DND-41 (cell line): ENCODE data around the gene COL9A3.

Source experiments
- ATAC-seq: fragments of 200-7000 bp; cut with Tn5 transposase; 3 replicates; pipeline ENCODE4 v1.9.1; 2021; ENCODE audit warnings: low read depth; ENCODE audit not compliant: insufficient read depth
- DNase-seq: peaks from one replicate; pipeline ENCODE4 v3.0.0-alpha.2; 2020
- H2AFZ ChIP-seq: 2 replicates; pipeline ENCODE4 v1.6.0; 2012; ENCODE audit warnings: low read depth, low read length
- H3K27ac ChIP-seq: 2 replicates; pipeline ENCODE4 v1.5.1; 2012; ENCODE audit warnings: low read length, inconsistent platforms
- H3K27me3 ChIP-seq: fragments of 200-600 bp; sonication (generic); 2 replicates; pipeline ENCODE4 v1.6.0; 2012; ENCODE audit warnings: low read length, mild to moderate bottlenecking, inconsistent platforms; ENCODE audit not compliant: insufficient read depth, poor library complexity
- H3K36me3 ChIP-seq: 2 replicates; pipeline ENCODE4 v1.5.1; 2012; ENCODE audit warnings: low read length, inconsistent platforms; ENCODE audit not compliant: insufficient read depth
- H3K4me1 ChIP-seq: 2 replicates; pipeline ENCODE4 v1.5.1; 2012; ENCODE audit warnings: mild to moderate bottlenecking, low read length; ENCODE audit not compliant: insufficient read depth
- H3K4me2 ChIP-seq: 2 replicates; pipeline ENCODE4 v1.6.0; 2012; ENCODE audit warnings: mild to moderate bottlenecking, moderate library complexity, low read length, inconsistent platforms; ENCODE audit not compliant: insufficient read depth
- H3K4me3 ChIP-seq, 2 experiments: fragments of 200-600 bp in 1 of 2; shearing (Covaris generic) in 1 of 2; 2 replicates each; pipeline ENCODE4 v1.5.1; 2012 to 2016; ENCODE audit warnings: inconsistent platforms in 2 of 2, low read length in 2 of 2, mild to moderate bottlenecking in 2 of 2, low read depth in 1 of 2, moderate library complexity in 1 of 2
- H3K79me2 ChIP-seq: 2 replicates; pipeline ENCODE4 v1.6.0; 2012; ENCODE audit warnings: low read length, inconsistent platforms; ENCODE audit not compliant: insufficient read depth
- H3K9ac ChIP-seq: 2 replicates; pipeline ENCODE4 v1.6.0; 2012; ENCODE audit warnings: low read depth, mild to moderate bottlenecking, inconsistent platforms, low read length, moderate library complexity
- H3K9me3 ChIP-seq: 2 replicates; pipeline ENCODE4 v1.5.1; 2012; ENCODE audit warnings: low read length, moderate library complexity, mild to moderate bottlenecking, inconsistent platforms; ENCODE audit not compliant: insufficient read depth, severe bottlenecking
- H4K20me1 ChIP-seq: 2 replicates; pipeline ENCODE4 v1.6.0; 2012; ENCODE audit warnings: low read length; ENCODE audit not compliant: insufficient read depth
- CTCF ChIP-seq: IDR thresholded peaks from 2 replicates; pipeline ENCODE4 v1.5.1; 2012; ENCODE audit warnings: borderline replicate concordance, low read length, moderate library complexity, mild to moderate bottlenecking; ENCODE audit not compliant: poor library complexity, severe bottlenecking; ENCODE audit errors: extremely low read depth
- EZH2 ChIP-seq: IDR thresholded peaks from 3 replicates; pipeline ENCODE4 v1.6.1; 2012; ENCODE audit warnings: borderline replicate concordance, low read depth, mild to moderate bottlenecking, moderate library complexity, low read length, inconsistent platforms; ENCODE audit not compliant: severe bottlenecking

COL9A3 gene

GRCh38 chr20:62830251-62830650, 13.4 kb downstream of the COL9A3 start:
- ATAC-seq = no peak
- H3K9ac ChIP-seq = no peak overlapping the region
- H3K27ac ChIP-seq = no peak overlapping the region
- H3K4me2 ChIP-seq = no peak overlapping the region
- DNase-seq = no peak
- H3K36me3 ChIP-seq = no peaks in the 10 kb centered on the region
- H4K20me1 ChIP-seq = peaks cover 8% of the 10 kb centered on the region
- H3K4me3 ChIP-seq = no peak overlapping the region
- TF ChIP-seq CTCF = no peak
- no peak for TF ChIP-seq EZH2
- H3K79me2 ChIP-seq = no peaks in the 10 kb centered on the region
- H3K9me3 ChIP-seq = no peaks in the 10 kb centered on the region
- H3K27me3 ChIP-seq = no peaks in the 10 kb centered on the region
- H2AFZ ChIP-seq = no peak overlapping the region
- peaks cover 19% of the 10 kb centered on the region for H3K4me1 ChIP-seq

- Histone ChIP-seq H2AFZ (no peak overlapping the region), H3K27ac (no peak overlapping the region), H3K9ac (no peak overlapping the region), H3K4me1 (peaks cover 14% of the 10 kb centered on the region), H3K27me3 (no peaks in the 10 kb centered on the region), H3K4me3 (no peak overlapping the region), H3K79me2 (no peaks in the 10 kb centered on the region), H3K9me3 (no peaks in the 10 kb centered on the region), H4K20me1 (peaks cover 3% of the 10 kb centered on the region; the same call in 1 of the 2 replicates), H3K36me3 (no peaks in the 10 kb centered on the region), H3K4me2 (no peak overlapping the region)
- ATAC-seq (no peak), DNase-seq (no peak)
- TF ChIP-seq EZH2 (no peak), CTCF (no peak)
Observed at GRCh38 chr20:62830821-62831220, 14.0 kb downstream of the COL9A3 start.

GRCh38 chr20:62831361-62831788, 14.5 kb downstream of the COL9A3 start:
- TF ChIP-seq EZH2 = no peak
- no peak for TF ChIP-seq CTCF
- Histone ChIP-seq H3K9ac (no peak overlapping the region), H3K4me2 (no peak overlapping the region), H3K36me3 (no peaks in the 10 kb centered on the region), H3K27me3 (no peaks in the 10 kb centered on the region), H3K4me3 (no peak overlapping the region), H3K9me3 (no peaks in the 10 kb centered on the region), H3K79me2 (no peaks in the 10 kb centered on the region), H3K27ac (no peak overlapping the region), H3K4me1 (peaks cover 14% of the 10 kb centered on the region), H2AFZ (no peak overlapping the region), H4K20me1 (0 out of 2 replicates have a peak, but pooled peaks cover 3% of the 10 kb centered on the region)
- ATAC-seq (no peak), DNase-seq (no peak)

GRCh38 chr20:62831854-62832211, 15.0 kb downstream of the COL9A3 start:
- H3K36me3 ChIP-seq = no peaks in the 10 kb centered on the region
- DNase-seq (no peak), ATAC-seq (no peak)
- H3K27me3 ChIP-seq = no peaks in the 10 kb centered on the region
- H3K27ac ChIP-seq = no peak overlapping the region
- no peaks in the 10 kb centered on the region for H3K9me3 ChIP-seq
- H4K20me1 ChIP-seq = 0 out of 2 replicates have a peak, but pooled peaks cover 3% of the 10 kb centered on the region
- no peak overlapping the region for H3K9ac ChIP-seq
- H3K4me1 ChIP-seq = peaks cover 14% of the 10 kb centered on the region
- H3K4me2 ChIP-seq = peak overlapping the region; percentile 35
- no peak for TF ChIP-seq CTCF
- TF ChIP-seq EZH2 = no peak
- no peak overlapping the region for H2AFZ ChIP-seq
- H3K79me2 ChIP-seq = no peaks in the 10 kb centered on the region
- H3K4me3 ChIP-seq = no peak overlapping the region
